H9 (cell line): Measurements from ENCODE around the gene ASCL1. TPM values are rescaled to one million over a fixed set of nuclear protein-coding genes. Genes with fewer than 3 reads are reported as not detected.

Experiments
- DNase-seq: peaks from one replicate; pipeline ENCODE4 v3.0.0-alpha.2; 2017
- H2AFZ ChIP-seq: one replicate; pipeline ENCODE4 v1.6.1; 2013; ENCODE audit warnings: mild to moderate bottlenecking, low read length, control low read depth, moderate library complexity
- H2AK5ac ChIP-seq: 2 replicates; pipeline ENCODE4 v1.6.1; 2013; ENCODE audit warnings: low read length, control low read depth, mixed read lengths; ENCODE audit not compliant: insufficient read length
- H2BK120ac ChIP-seq: one replicate; pipeline ENCODE4 v1.6.1; 2013; ENCODE audit warnings: low read depth, mild to moderate bottlenecking, low read length, control low read depth, inconsistent platforms; ENCODE audit not compliant: poor library complexity, severe bottlenecking
- H2BK12ac ChIP-seq: 2 replicates; pipeline ENCODE4 v1.6.1; 2013; ENCODE audit warnings: low read length, control low read depth, mixed read lengths, low read depth; ENCODE audit not compliant: insufficient read length
- H2BK15ac ChIP-seq: 2 replicates; pipeline ENCODE4 v1.6.1; 2013; ENCODE audit warnings: low read depth, low read length, control low read depth
- H2BK20ac ChIP-seq: one replicate; pipeline ENCODE4 v1.6.1; 2013; ENCODE audit warnings: low read depth, mild to moderate bottlenecking, low read length, control low read depth, inconsistent platforms; ENCODE audit not compliant: poor library complexity, severe bottlenecking
- H2BK5ac ChIP-seq: 2 replicates; pipeline ENCODE4 v1.6.1; 2013; ENCODE audit warnings: low read length, control low read depth, mixed read lengths; ENCODE audit not compliant: insufficient read length
- H3K14ac ChIP-seq: 2 replicates; pipeline ENCODE4 v1.6.1; 2013; ENCODE audit warnings: low read length, control low read depth; ENCODE audit not compliant: insufficient read depth
- H3K18ac ChIP-seq: 2 replicates; pipeline ENCODE4 v1.6.1; 2013; ENCODE audit warnings: low read depth, mild to moderate bottlenecking, mixed read lengths, low read length, control low read depth; ENCODE audit not compliant: insufficient read length
- H3K23ac ChIP-seq: 2 replicates; pipeline ENCODE4 v1.6.1; 2013; ENCODE audit warnings: low read length, control low read depth, mixed read lengths, low read depth; ENCODE audit not compliant: insufficient read length
- H3K23me2 ChIP-seq: 2 replicates; pipeline ENCODE4 v1.6.1; 2013; ENCODE audit warnings: low read depth, mild to moderate bottlenecking, mixed read lengths, low read length, control low read depth; ENCODE audit not compliant: insufficient read length, poor library complexity, severe bottlenecking
- H3K27ac ChIP-seq: 2 replicates; pipeline ENCODE4 v1.5.1; 2013; ENCODE audit warnings: low read length, control low read depth, mixed read lengths, low read depth; ENCODE audit not compliant: insufficient read length
- H3K27me3 ChIP-seq: 2 replicates; pipeline ENCODE4 v1.6.1; 2013; ENCODE audit warnings: low read length, control low read depth, inconsistent platforms; ENCODE audit not compliant: insufficient read depth
- H3K4ac ChIP-seq: 2 replicates; pipeline ENCODE4 v1.6.1; 2013; ENCODE audit warnings: low read depth, mild to moderate bottlenecking, control low read depth, inconsistent platforms, low read length, moderate library complexity
- H3K4me1 ChIP-seq: 2 replicates; pipeline ENCODE4 v1.6.1; 2013; ENCODE audit warnings: low read length, control low read depth, inconsistent platforms; ENCODE audit not compliant: insufficient read depth
- H3K4me2 ChIP-seq: 2 replicates; pipeline ENCODE4 v1.6.1; 2013; ENCODE audit warnings: low read length, control low read depth, mixed read lengths; ENCODE audit not compliant: insufficient read length, insufficient read depth
- H3K56ac ChIP-seq: 2 replicates; pipeline ENCODE4 v1.6.1; 2013; ENCODE audit warnings: low read depth, mild to moderate bottlenecking, mixed read lengths, low read length, control low read depth; ENCODE audit not compliant: insufficient read length
- H3K79me1 ChIP-seq: 2 replicates; pipeline ENCODE4 v1.6.1; 2013; ENCODE audit warnings: low read depth, mild to moderate bottlenecking, moderate library complexity, low read length, control low read depth, inconsistent platforms; ENCODE audit not compliant: insufficient read depth, poor library complexity, severe bottlenecking
- H3K79me2 ChIP-seq: 2 replicates; pipeline ENCODE4 v1.6.1; 2013; ENCODE audit warnings: low read length, control low read depth, inconsistent platforms; ENCODE audit not compliant: insufficient read depth
- H3K9ac ChIP-seq: 2 replicates; pipeline ENCODE4 v1.6.1; 2013; ENCODE audit warnings: low read length, control low read depth, mixed read lengths; ENCODE audit not compliant: insufficient read length; ENCODE audit errors: extremely low read depth
- H3K9me3 ChIP-seq: one replicate; pipeline ENCODE4 v1.6.1; 2013; ENCODE audit warnings: low read depth, low read length, inconsistent platforms; ENCODE audit not compliant: control insufficient read depth
- H3T11ph ChIP-seq: one replicate; pipeline ENCODE4 v1.6.1; 2013; ENCODE audit warnings: mild to moderate bottlenecking, low read length, control low read depth, inconsistent platforms
- H4K20me1 ChIP-seq: one replicate; pipeline ENCODE4 v1.6.1; 2013; ENCODE audit not compliant: control insufficient read depth, insufficient read length, insufficient read depth
- H4K5ac ChIP-seq: 2 replicates; pipeline ENCODE4 v1.6.1; 2013; ENCODE audit warnings: low read depth, mild to moderate bottlenecking, mixed read lengths, low read length, control low read depth; ENCODE audit not compliant: insufficient read length
- H4K8ac ChIP-seq: replicated peaks from 2 replicates; pipeline ENCODE4 v1.6.1; 2013; ENCODE audit warnings: low read length, control low read depth, mixed read lengths, low read depth; ENCODE audit not compliant: insufficient read length
- H4K91ac ChIP-seq: 2 replicates; pipeline ENCODE4 v1.6.1; 2013; ENCODE audit warnings: low read depth, mild to moderate bottlenecking, moderate library complexity, mixed read lengths, low read length, control low read depth; ENCODE audit not compliant: insufficient read length
- H3K27ac Mint-ChIP-seq, 3 experiments: 2 replicates in 2 of 3; 3 replicates in 1 of 3; pipeline ENCODE4 v1.8.0; 2020 to 2021; ENCODE audit warnings: mixed read lengths in 3 of 3, mild to moderate bottlenecking in 1 of 3, moderate library complexity in 1 of 3
- H3K27me3 Mint-ChIP-seq: 2 replicates; pipeline ENCODE4 v1.8.0; 2021; ENCODE audit warnings: low read depth, mild to moderate bottlenecking, moderate library complexity, mixed read lengths
- H3K36me3 Mint-ChIP-seq, 3 experiments: 2 replicates in 2 of 3; 3 replicates in 1 of 3; pipeline ENCODE4 v1.8.0; 2020 to 2021; ENCODE audit warnings: low read depth in 3 of 3, mixed read lengths in 3 of 3; ENCODE audit not compliant: insufficient read depth in 1 of 3
- H3K4me1 Mint-ChIP-seq, 2 experiments: 2 replicates each; pipeline ENCODE4 v1.8.0; 2020; ENCODE audit warnings: mixed read lengths in 2 of 2
- H3K4me3 Mint-ChIP-seq, 2 experiments: 2 replicates in 1 of 2; 3 replicates in 1 of 2; pipeline ENCODE4 v1.8.0; 2020 to 2021; ENCODE audit warnings: mild to moderate bottlenecking in 2 of 2, mixed read lengths in 2 of 2, moderate library complexity in 1 of 2
- H3K9me3 Mint-ChIP-seq, 2 experiments: 2 replicates in 1 of 2; 3 replicates in 1 of 2; pipeline ENCODE4 v1.8.0; 2020; ENCODE audit warnings: mild to moderate bottlenecking in 2 of 2, mixed read lengths in 2 of 2, moderate library complexity in 1 of 2
- CTCF ChIP-seq: fragments of 200-600 bp; sonication (generic); conservative IDR thresholded peaks from 3 replicates; pipeline ENCODE4 v1.8.0; 2021; ENCODE audit warnings: antibody characterized with exemption, mild to moderate bottlenecking
- WGBS: extraction: QIAGEN DNeasy Blood & Tissue Kit; methylation state at CpG from one replicate; pipeline ENCODE4 v1.1.7; 2013; ENCODE audit warnings: missing lambda C conversion rate, low lambda C conversion rate, mixed read lengths; ENCODE audit not compliant: insufficient read length; ENCODE audit errors: extremely low coverage; 5-methylcytosine and 5-hydroxymethylcytosine counted together
- total RNA-seq: library from RNA; stranded (reverse); gene quantifications from 2 replicates; pipeline ENCODE4 v1.2.1, GENCODE V29; 2021

The ASCL1 gene
- total RNA-seq, 1 experiment from 2014 or later, result not detected

GRCh38 chr12:102958830-102959176 lies 1.3 kb downstream of the ASCL1 start:
- H4K20me1 ChIP-seq, result no peaks in the 10 kb centered on the region
- Mint-ChIP-seq H3K4me1 (peaks cover 44 to 70% of the 10 kb centered on the region in 2 experiments), H3K9me3 (peaks cover 8% of the 10 kb centered on the region in 2 experiments), H3K27me3 (peaks cover 99% of the 10 kb centered on the region), H3K4me3 (peak overlapping the region; percentile 9 to 72), H3K36me3 (peaks cover 4 to 6% (median 5%) of the 10 kb centered on the region in 3 experiments; a peak in 6 of 7 replicates), H3K27ac (no peak overlapping the region)
- H2BK12ac ChIP-seq, result no peak overlapping the region
- H2AFZ ChIP-seq, result no peak overlapping the region
- H3K9me3 ChIP-seq, result peaks cover 6% of the 10 kb centered on the region
- no peak overlapping the region for H3K27ac ChIP-seq
- H2BK120ac ChIP-seq, result no peak overlapping the region
- no peak overlapping the region for H3K9ac ChIP-seq
- H2BK5ac ChIP-seq, result no peak overlapping the region
- H3K27me3 ChIP-seq, result peaks cover 86% of the 10 kb centered on the region
- WGBS, result no CpG with 5 or more reads among the region's 15 CpGs
- no peaks in the 10 kb centered on the region for H3K79me1 ChIP-seq
- no peak overlapping the region for H4K8ac ChIP-seq
- no peak overlapping the region for H2AK5ac ChIP-seq
- no peak overlapping the region for H2BK15ac ChIP-seq
- H3K14ac ChIP-seq, result no peak overlapping the region
- no peaks in the 10 kb centered on the region for H3K79me2 ChIP-seq
- H4K5ac ChIP-seq, result no peak overlapping the region
- H3T11ph ChIP-seq, result no peak overlapping the region
- no peak overlapping the region for H2BK20ac ChIP-seq
- no peak overlapping the region for H4K91ac ChIP-seq
- no peak overlapping the region for H3K56ac ChIP-seq
- TF ChIP-seq CTCF, result no peak
- no peak overlapping the region for H3K18ac ChIP-seq
- H3K23me2 ChIP-seq, result peaks cover 16% of the 10 kb centered on the region
- no peak overlapping the region for H3K23ac ChIP-seq
- H3K4ac ChIP-seq, result no peak overlapping the region
- H3K4me2 ChIP-seq, result peak overlapping the region; percentile 56
- DNase-seq, result no peak
- H3K4me1 ChIP-seq, result peaks cover 5% of the 10 kb centered on the region; the same call in 1 of the 2 replicates
